HEK293 (cell line): ENCODE measurements around the gene CD164.

ENCODE experiments used
- KLF16 ChIP-seq: fragments of 450-650 bp; formaldehyde crosslinking; IDR thresholded peaks from 2 replicates; pipeline ENCODE4 v1.5.1; 2017; ENCODE audit warnings: missing biosample characterization, missing genetic modification characterization
- PRDM2 ChIP-seq: fragments of 450-650 bp; formaldehyde crosslinking; IDR thresholded peaks from 2 replicates; pipeline ENCODE4 v1.5.1; 2016; ENCODE audit warnings: missing biosample characterization, missing genetic modification characterization, borderline replicate concordance
- ZNF501 ChIP-seq: fragments of 450-650 bp; formaldehyde crosslinking; IDR thresholded peaks from 2 replicates; pipeline ENCODE4 v1.5.1; 2016; ENCODE audit warnings: missing biosample characterization, missing genetic modification characterization

GRCh38 chr6:109369728-109370127 lies 12.5 kb downstream of the CD164 start:
- TF ChIP-seq ZNF501 (tag by site-specific recombination): no peak
- no peak for TF ChIP-seq PRDM2
- TF ChIP-seq KLF16: no peak
